Prostate gland (tissue), 2 donors: ENCODE measurements around the gene ATXN7. TPM values are rescaled to one million over a fixed set of nuclear protein-coding genes. Genes with fewer than 3 reads are reported as not detected.

Experiments
- DNase-seq: peaks from one replicate; pipeline ENCODE4 v3.0.0-alpha.2; 2019; ENCODE audit warnings: low spot score
- H3K27ac ChIP-seq, 2 donors: fragments of 200-600 bp; sonication (generic); 2 replicates each; pipeline ENCODE4 v1.5.1; 2017 to 2019
- H3K27me3 ChIP-seq: fragments of 200-600 bp; sonication (generic); replicated peaks from 2 replicates; pipeline ENCODE4 v1.5.1; 2019; ENCODE audit not compliant: insufficient read depth
- H3K36me3 ChIP-seq, 2 donors: fragments of 200-600 bp; sonication (generic); 1 replicate in 1 of 2; 2 replicates in 1 of 2; pipeline versions ENCODE4 v1.5.1 to v1.8.1; 2017 to 2019
- H3K4me1 ChIP-seq: fragments of 200-600 bp; sonication (generic); replicated peaks from 2 replicates; pipeline ENCODE4 v1.5.1; 2019
- H3K4me3 ChIP-seq, 2 donors: fragments of 200-600 bp; sonication (generic); 2 replicates each; pipeline ENCODE4 v1.5.1; 2017 to 2019
- H3K9me3 ChIP-seq: fragments of 200-600 bp; sonication (generic); 2 replicates; pipeline ENCODE4 v1.5.1; 2017
- POLR2A ChIP-seq: fragments of 450-650 bp; IDR thresholded peaks from one replicate; pipeline ENCODE4 v1.6.1; 2016; ENCODE audit warnings: antibody characterized with exemption, mild to moderate bottlenecking
- POLR2AphosphoS5 ChIP-seq: sonication (generic); formaldehyde crosslinking; IDR thresholded peaks from one replicate; pipeline ENCODE4 v1.6.1; 2017; ENCODE audit warnings: antibody characterized with exemption
- WGBS: methylation state at CpG from one replicate; pipeline ENCODE4 v1.1.5; 2018; 5-methylcytosine and 5-hydroxymethylcytosine counted together
- intact Hi-C: fragments of 100-400 bp; cut with DNase I; formaldehyde crosslinking; loops from one replicate; pipeline ENCODE4 v1.14.2; 2022
- total RNA-seq, 2 donors: library from RNA; depleted of rRNA; stranded (reverse); fragments of >200 nt; gene quantifications; one replicate each; pipeline ENCODE4 v1.1.0, GENCODE V29; 2016
- TF ChIP-seq, protein P1 (sequence below), 4 experiments: fragments of 200-600 bp in 2 of 4; fragments of 450-650 bp in 2 of 4; sonication (generic) in 2 of 4; IDR thresholded peaks; 1 replicate in 3 of 4; 2 replicates in 1 of 4; pipeline ENCODE4 v1.5.1; 2016 to 2019; ENCODE audit warnings: antibody characterized with exemption in 4 of 4, mild to moderate bottlenecking in 2 of 4, moderate library complexity in 2 of 4

Gene ATXN7
- total RNA-seq, 2 donors from 2014 or later, result 18.0 to 30.8 TPM

- H3K27ac ChIP-seq, result no peak overlapping the region
- no peak for DNase-seq
- WGBS, result 85% methylated on average over 6 of the region's 6 CpGs
- no peaks in the 10 kb centered on the region for H3K9me3 ChIP-seq
- no peaks in the 10 kb centered on the region for H3K4me1 ChIP-seq
- TF ChIP-seq POLR2AphosphoS5 (no peak), POLR2A (no peak)
- TF ChIP-seq, protein P1, sequence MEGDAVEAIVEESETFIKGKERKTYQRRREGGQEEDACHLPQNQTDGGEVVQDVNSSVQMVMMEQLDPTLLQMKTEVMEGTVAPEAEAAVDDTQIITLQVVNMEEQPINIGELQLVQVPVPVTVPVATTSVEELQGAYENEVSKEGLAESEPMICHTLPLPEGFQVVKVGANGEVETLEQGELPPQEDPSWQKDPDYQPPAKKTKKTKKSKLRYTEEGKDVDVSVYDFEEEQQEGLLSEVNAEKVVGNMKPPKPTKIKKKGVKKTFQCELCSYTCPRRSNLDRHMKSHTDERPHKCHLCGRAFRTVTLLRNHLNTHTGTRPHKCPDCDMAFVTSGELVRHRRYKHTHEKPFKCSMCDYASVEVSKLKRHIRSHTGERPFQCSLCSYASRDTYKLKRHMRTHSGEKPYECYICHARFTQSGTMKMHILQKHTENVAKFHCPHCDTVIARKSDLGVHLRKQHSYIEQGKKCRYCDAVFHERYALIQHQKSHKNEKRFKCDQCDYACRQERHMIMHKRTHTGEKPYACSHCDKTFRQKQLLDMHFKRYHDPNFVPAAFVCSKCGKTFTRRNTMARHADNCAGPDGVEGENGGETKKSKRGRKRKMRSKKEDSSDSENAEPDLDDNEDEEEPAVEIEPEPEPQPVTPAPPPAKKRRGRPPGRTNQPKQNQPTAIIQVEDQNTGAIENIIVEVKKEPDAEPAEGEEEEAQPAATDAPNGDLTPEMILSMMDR (IDR thresholded peaks at IDR 0.05), result no peak
- H3K4me3 ChIP-seq, result no peak overlapping the region
- no peaks in the 10 kb centered on the region for H3K36me3 ChIP-seq
- intact Hi-C loops, result no loop called here
- no peaks in the 10 kb centered on the region for H3K27me3 ChIP-seq
These were observed 70.6 kb downstream of the ATXN7 start for GRCh38 chr3:63934041-63934866.

DNA sequence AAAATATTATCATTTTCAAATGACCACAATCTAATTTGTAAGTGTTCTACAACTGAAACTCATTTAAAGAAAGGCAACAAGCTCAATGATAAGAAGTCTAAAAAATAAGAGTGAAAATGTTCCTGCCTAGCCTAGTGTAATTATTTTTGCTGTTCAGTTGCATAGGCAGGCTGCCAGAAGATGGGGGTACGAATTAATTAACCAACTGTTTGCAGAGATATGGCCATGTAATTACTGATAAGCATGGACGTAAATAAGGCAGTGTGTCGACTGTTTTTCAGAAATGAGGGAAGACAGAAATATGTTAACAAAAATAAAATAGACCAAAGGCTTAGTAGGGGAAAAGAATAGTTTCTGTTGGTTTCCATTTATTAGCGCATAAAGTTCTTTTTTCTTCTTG lies 73.3 kb downstream of the ATXN7 start:
- no peaks in the 10 kb centered on the region for H3K9me3 ChIP-seq
- DNase-seq, result no peak
- WGBS, result 67% methylated on average over 4 of the region's 4 CpGs
- TF ChIP-seq POLR2AphosphoS5 (no peak), POLR2A (no peak)
- TF ChIP-seq, protein P1 (IDR thresholded peaks at IDR 0.05), result no peak
- no peaks in the 10 kb centered on the region for H3K36me3 ChIP-seq
- intact Hi-C loops, result no loop called here
- H3K27me3 ChIP-seq, result no peaks in the 10 kb centered on the region
- no peaks in the 10 kb centered on the region for H3K4me1 ChIP-seq
- no peak overlapping the region for H3K4me3 ChIP-seq
- no peak overlapping the region for H3K27ac ChIP-seq

GRCh38 chr3:63937661-63938651 lies 74.3 kb downstream of the ATXN7 start:
- intact Hi-C loops, result no loop called here
- 57% methylated on average over 6 of the region's 6 CpGs for WGBS
- no peaks in the 10 kb centered on the region for H3K9me3 ChIP-seq
- TF ChIP-seq, protein P1 (IDR thresholded peaks at IDR 0.05), result no peak
- TF ChIP-seq POLR2A (no peak), POLR2AphosphoS5 (peak; percentile 70)
- no peaks in the 10 kb centered on the region for H3K4me1 ChIP-seq
- no peaks in the 10 kb centered on the region for H3K27me3 ChIP-seq
- H3K36me3 ChIP-seq, result no peaks in the 10 kb centered on the region
- H3K4me3 ChIP-seq, result no peak overlapping the region
- DNase-seq, result peak; percentile 60
- no peak overlapping the region for H3K27ac ChIP-seq

DNA sequence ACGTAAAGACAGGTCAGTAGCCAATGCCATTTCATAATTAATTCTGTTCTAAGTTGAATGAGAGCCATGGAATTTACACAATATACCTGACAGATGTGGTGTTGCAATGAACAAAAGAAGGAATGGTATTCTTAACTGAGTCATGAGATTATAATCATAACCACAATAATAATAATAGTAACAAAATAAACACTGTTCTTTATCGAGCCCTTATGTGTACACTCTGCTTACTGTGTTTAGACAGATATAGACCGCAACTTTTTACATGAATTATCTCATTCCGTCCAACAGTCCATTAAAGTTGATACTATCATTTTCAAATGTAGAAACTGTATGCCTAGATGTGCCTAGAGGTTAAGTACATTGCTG lies 76.7 kb downstream of the ATXN7 start:
- DNase-seq, result no peak
- H3K9me3 ChIP-seq, result no peaks in the 10 kb centered on the region
- no peaks in the 10 kb centered on the region for H3K36me3 ChIP-seq
- H3K4me1 ChIP-seq, result no peaks in the 10 kb centered on the region
- 44% methylated on average over 4 of the region's 4 CpGs for WGBS
- TF ChIP-seq POLR2AphosphoS5 (no peak), POLR2A (no peak)
- TF ChIP-seq, protein P1 (IDR thresholded peaks at IDR 0.05), result no peak
- H3K4me3 ChIP-seq, result no peak overlapping the region
- intact Hi-C loops, result no loop called here
- no peak overlapping the region for H3K27ac ChIP-seq
- no peaks in the 10 kb centered on the region for H3K27me3 ChIP-seq
